ENCODE measurements around the gene ING2. TPM values are rescaled to one million over a fixed set of nuclear protein-coding genes. Genes with fewer than 3 reads are reported as not detected.
"Not testable (repeated sequence)": the region's sequence is repeated elsewhere in the genome, so short reads cannot be mapped to it uniquely, and the experiment has no call there.

Gene ING2
- polyA plus RNA-seq, 1 donor: 26.2 TPM

DNA sequence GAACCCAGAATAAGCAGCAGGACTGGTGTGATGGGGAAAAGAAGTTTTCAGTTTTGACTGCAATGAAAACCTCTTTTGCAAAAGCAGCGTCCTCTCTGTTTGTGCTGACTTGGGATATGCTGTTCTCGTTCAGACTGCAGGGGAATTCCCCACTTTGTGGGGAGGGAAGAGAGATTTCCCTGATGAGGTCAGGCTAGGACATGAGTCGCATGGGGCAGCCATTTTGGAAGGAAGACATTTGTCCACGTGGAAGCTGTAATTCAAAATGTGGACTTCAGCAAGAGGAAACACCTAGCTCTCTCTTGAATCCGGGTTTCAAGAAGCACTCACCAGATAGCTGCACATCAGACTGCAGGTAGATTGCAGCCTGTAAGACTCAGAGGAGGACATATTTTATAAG lies 39.3 kb downstream of the ING2 start:
- DNase-seq: no peak

DNA sequence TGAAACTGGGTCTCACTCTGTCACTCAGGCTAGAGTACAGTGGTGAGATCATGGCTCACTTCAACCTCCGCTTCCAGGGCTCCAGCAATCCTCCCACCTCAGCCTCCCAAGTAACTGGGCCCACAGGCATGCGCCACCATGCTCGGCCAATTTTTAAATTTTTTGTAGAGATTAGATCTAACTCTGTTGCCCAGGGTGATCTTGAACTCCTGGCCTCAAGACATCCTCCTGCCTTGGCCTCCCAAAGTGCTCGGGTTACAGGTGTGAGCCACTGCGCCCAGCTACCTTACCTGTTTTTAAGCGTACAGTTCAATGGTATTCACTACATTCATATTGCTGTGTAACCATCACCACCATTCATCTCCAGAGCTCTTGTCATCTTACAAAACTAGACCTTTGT lies 41.5 kb downstream of the ING2 start:
- DNase-seq: no peak

DNA sequence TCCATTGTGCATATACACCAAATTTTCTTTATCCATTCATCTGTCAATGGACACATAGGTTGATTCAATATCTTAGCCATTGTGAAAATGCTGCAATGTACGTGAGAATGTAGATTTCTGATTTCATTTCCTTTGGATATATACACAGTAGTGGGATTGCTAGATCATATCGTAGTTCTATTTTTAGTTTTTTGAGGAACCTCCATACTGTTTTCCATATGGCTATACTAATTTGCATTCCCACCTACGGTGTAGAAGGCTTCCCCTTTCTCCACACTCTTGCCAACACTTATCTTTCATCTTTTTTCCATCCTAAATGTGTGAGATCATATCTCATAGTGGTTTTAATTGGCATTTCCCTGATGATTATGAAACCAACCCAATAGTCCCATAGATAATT lies 43.4 kb downstream of the ING2 start:
- DNase-seq: no peak

DNA sequence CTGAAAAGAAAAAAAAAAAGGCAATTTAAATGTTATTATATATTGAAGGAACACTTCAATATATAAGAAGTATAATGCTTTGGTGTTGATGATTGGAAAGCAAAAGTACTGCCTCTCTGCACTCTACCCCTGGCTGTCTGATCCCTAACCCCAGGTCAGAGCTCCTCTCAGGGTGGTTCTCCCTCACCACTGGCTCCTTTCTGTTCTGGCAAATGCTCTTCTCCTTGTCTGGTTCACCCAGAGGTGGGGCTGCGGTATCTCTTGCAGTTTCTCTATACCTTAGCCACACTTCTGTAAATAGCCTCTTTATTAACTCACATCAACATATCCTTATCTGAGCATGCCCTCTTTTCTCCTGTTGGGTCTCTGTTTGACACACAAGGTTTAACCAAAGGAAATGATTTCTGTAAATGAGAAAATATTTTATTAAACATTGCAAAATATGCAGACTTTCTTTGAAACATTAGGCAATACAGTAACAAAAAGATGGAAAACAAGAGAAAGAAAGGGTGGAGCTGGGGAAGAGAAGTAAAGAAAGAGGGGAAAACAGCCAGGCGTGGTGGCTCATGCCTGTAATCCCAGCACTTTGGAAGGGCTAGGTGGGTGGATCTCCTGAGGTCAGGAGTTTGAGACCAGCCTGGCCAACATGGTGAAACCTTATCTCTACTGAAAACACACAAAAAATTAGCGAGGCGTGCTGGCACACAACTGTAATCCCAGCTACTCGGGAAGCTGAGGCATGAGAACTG lies 45.7 kb downstream of the ING2 start:
- no peak for DNase-seq

DNA sequence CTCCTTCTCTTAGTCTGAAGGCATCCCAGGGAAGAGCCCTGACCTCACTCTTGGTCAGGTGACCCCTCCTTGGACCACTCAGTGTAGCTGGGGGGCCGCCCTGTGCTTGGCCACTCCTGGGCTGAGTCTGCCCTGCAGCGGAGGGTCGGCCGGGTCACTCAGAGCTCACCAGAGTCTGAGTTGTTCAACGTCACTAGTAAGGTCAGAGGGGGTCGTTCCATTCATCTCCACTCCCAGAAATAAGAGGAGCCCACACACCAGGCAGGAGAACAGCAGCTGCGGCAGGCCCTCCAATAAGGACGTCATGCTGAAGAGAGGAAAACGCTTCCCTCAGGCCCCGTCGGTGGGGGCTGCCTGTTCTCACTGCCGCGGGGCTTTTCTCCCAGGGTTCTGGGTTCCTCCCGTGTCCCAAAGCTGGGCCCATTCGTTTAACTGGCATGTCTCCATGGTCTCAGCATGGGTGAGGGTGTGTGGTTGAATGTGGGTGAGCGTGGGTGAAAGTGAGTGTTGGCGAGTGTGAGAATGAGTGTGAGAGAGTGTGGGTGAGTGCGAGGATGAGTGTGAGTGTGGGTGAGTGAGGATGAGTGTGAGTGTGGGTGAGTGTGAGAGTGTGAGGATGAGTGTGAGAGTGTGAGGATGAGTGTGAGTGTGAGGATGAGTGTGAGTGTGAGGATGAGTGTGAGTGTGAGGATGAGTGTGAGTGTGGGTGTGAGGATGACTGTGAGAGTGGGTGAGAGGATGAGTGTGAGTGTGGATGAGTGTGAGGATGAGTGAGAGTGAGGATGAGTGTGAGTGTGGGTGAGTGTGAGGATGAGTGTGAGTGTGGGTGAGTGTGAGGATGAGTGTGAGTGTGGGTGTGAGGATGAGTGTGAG lies 47.7 kb downstream of the ING2 start:
- DNase-seq: no peak

DNA sequence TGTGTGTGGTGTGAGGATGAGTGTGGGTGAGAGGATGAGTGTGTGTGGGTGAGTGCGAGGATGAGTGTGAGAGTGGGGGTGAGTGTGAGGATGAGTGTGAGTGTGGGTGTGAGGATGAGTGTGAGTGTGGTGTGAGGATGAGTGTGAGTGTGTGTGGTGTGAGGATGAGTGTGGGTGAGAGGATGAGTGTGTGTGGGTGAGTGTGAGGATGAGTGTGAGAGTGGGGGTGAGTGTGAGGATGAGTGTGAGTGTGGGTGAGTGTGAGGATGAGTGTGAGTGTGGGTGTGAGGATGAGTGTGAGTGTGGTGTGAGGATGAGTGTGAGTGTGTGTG lies 48.3 kb downstream of the ING2 start:
- not testable (repeated sequence) for DNase-seq

DNA sequence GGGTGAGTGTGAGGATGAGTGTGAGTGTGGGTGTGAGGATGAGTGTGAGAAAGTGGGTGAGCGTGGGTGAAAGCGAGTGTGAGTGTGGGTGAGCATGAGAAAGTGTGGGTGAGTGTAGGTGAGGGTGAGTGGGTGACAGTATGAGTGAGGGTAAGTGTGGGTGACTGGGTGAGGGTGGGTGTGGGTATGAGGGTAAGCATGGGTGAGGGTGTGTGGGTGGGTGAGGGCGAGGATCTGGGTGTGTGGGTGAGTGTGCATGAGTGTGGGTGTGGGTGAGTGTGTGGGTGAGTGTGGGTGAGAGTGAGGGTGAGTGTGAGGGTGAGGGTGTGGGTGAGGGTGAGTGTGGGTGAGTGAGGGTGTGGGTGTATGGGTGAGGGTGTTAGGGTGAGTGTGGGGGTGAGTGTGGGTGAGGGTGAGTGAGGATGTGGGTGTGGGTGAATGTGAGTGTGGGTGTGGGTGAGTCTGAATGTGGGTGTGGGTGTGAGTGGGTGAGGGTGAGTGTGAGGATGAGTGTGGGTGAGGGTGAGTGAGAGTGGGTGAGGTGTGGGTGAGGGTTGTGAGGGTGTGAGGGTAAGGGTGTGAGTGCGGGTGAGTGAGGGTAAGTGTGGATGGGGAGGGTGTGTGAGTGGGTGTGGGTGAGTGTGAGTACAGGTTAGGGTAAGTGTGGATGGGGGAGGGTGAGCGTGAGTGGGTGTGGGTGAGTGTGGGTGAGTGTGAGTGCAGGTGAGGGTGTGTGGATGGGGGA lies 48.9 kb downstream of the ING2 start:
- DNase-seq: no peak

DNA sequence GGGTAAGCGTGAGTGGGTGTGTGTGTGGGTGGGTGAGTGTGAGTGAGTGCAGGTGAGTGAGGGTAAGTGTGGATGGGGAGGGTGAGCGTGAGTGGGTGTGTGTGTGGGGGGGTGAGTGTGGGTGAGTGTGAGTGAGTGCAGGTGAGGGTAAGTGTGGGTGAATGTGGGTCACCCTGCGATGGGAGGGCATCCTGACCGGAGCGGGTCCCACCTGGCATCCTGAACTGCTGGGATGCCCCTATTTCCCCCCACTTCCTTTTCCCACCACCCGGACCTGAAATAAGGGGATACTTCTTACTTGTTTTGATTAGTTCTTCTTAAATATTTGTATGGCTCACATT lies 49.5 kb downstream of the ING2 start:
- DNase-seq: no peak

DNA sequence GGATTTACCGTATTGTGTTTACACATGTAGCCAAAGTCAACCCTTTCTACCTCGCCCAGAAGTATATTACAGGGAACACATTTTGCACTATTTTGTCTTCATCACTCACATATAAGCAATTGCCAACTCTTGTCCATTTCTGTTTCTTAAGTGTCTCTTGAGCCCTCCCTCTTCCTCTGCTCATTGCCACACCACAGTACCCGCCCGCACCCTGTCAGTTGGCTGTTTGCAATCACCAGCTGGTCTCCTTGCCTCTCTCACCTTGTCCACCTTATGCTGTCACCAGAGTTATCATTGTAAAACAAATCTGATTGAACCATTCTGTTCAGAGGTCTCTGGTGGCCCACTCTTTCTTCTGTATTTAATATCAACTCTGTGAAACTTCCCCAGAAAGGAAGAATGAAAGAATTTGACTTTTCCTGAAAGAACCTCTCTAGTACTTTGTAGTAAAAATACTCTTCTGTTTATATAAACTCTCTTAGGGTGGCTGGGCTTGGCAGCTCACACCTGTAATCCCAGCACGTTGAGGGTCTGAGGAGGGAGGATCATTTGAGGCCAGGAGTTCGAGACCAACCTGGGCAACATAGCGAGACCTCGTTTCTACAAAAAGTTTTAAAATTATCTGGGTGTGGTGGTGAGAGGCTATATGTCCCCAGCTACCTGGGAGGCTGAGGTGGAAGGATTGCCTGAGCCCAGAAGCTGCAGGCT lies 50.2 kb downstream of the ING2 start:
- DNase-seq: no peak

DNA sequence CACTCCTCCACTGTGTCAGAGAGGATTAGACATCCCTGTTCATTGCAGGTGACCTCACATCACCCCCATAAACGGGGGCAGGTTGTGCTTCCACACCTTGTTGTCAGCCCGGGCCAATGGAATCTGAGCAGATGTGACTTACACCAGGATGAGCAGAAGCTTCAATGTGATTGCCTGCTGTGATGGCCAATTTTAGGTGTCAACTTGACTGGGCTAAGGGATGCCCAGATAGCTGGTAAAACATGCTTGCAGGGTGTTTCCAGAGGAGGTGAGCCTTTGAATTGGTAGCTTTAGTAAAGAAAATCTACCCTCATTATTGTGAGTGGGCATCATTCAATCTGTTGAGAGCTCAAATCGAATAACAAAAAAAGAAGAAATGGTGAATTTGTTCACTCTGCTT lies 52.1 kb downstream of the ING2 start:
- no peak for DNase-seq

DNA sequence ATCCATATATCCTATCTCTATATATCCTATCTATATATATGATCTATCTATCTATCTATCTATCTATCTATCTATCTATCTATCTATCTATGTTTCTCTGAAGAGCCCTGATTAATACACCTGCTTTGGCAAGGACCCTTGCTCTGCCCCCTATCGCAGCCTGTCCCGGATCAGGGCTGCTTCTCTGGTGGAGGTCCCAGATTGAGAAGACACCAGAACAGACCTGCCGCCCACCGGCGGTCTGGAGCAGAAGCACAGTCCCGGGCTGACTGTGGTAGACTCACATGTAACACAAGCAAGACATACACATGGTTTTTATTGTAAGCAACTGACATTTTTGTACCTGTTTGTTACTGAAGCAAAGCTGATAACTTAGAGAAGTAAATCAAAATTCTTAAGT lies 52.8 kb downstream of the ING2 start:
- no peak for DNase-seq

DNA sequence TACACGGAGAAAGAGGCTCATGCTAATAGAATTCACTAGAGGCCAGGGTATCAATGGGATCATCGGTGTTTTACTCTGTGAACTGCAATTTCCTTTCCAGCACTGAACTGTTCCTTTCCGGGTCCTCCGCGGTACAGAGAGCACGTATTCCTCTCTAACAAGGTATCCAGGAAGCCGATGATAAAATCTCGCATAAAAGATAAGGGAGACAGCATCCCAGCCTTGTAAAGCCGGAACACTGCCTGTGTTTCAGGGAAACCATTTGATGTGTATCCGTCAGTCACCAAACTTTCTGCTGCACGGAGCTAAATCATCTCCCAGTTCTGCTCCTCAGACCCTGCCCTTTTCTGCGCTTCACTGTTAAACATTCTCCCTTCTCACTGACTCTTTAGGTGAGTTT lies 54.0 kb downstream of the ING2 start:
- no peak for DNase-seq

DNA sequence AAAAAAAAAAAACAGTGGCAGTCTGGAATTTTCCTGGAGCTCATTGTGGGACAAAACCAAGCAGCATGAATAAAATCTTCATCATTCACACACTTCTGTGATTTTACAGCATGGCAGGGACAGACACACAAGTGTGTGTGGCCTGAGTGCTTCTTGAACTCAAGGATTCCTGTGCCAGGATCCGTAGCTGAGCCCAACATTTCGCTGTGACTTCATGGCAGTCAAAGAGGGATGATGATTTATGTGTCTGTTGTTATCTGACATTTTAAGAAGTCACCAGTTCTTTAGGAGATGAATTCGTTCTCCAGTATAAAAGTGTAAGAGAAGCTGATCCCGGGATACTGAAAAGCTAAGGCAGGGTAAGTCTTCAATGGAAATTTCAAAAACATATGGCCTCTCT lies 57.0 kb downstream of the ING2 start:
- DNase-seq: no peak

Other genes with a start within 250 kb of the ING2 start
- gene CLDN22, start 184.8 kb upstream of the ING2 start, polyA plus RNA-seq (ENCODE audit: insufficient read length): 0.71 TPM
- not detected for gene CLDN24, start 182.6 kb upstream of the ING2 start, polyA plus RNA-seq (ENCODE audit: insufficient read length)
- gene CDKN2AIP, start 60.4 kb upstream of the ING2 start, polyA plus RNA-seq (ENCODE audit: insufficient read length): 33.7 TPM
- 38.3 TPM for gene RWDD4, start 154.1 kb downstream of the ING2 start, polyA plus RNA-seq (ENCODE audit: insufficient read length)
- gene TRAPPC11, start 154.2 kb downstream of the ING2 start, polyA plus RNA-seq (ENCODE audit: insufficient read length): 55.3 TPM

Measured in left kidney (tissue), 2 donors.